ENCODE measurements around the gene KCNK16. TPM values are rescaled to one million over a fixed set of nuclear protein-coding genes. Genes with fewer than 3 reads are reported as not detected.

Gene KCNK16
- total and polyA plus RNA-seq, 10 of the 15 experiments (the other 5 are each of a cell fraction or from before 2014, with no cell fraction given), result not detected

DNA sequence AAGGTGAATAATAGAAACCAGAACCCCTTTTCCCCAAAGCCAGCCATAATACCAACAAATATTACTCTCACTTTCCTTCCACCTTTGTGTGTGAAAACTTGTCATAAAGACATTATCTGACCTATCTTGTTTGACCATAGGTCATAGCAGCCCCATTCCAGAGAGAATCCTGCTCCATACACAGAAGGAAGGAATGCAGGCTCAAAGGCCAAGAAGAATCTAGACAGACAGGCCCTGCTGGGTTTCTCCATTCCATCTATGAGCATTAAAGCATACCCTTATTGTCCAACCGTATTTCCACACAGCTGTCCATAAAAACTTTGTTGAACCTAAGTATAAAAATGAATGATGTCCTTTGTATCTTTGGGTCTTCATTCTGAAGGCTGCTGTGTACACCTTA lies 52.5 kb downstream of the KCNK16 start:
- DNase-seq (ENCODE audit: low read depth, low spot score) (no peak), ATAC-seq (no peak), FAIRE-seq (no peak)
- no peaks in the 10 kb centered on the region for H4K20me1 ChIP-seq (ENCODE audit: control insufficient read depth, insufficient read depth)
- no peak overlapping the region for H2AFZ ChIP-seq (ENCODE audit: control insufficient read depth, low read depth, low read length)
- BruUV-seq (replicated peaks), result no TSS peak
- H3K27me3 ChIP-seq (replicated peaks in 1 of 2; ENCODE audit: control insufficient read depth in 2 of 2, insufficient read depth in 2 of 2, low read length in 1 of 2), result no peaks in the 10 kb centered on the region; a peak in 1 of 4 replicates
- TF ChIP-seq SMAD1 (IDR thresholded peaks at IDR 0.05; ENCODE audit: low read depth, partially characterized antibody) (no peak), CBX3 (IDR thresholded peaks at IDR 0.05; ENCODE audit: borderline replicate concordance, low read depth) (no peak), JUNB (IDR thresholded peaks at IDR 0.05) (no peak), ZSCAN29 (IDR thresholded peaks at IDR 0.05) (no peak), SMAD5 (IDR thresholded peaks at IDR 0.05; ENCODE audit: low read depth) (no peak), NRF1 (conservative IDR thresholded peaks at IDR 0.05; ENCODE audit: low read depth, low read length) (no peak), SIX5 (IDR thresholded peaks at IDR 0.05; ENCODE audit: low read depth, low read length, severe bottlenecking) (no peak), POLR2A (IDR thresholded peaks at IDR 0.05; ENCODE audit: low read depth, low read length) (no peak), ESRRA (IDR thresholded peaks at IDR 0.05; ENCODE audit: low read length) (no peak), MYC (IDR thresholded peaks at IDR 0.05; ENCODE audit: insufficient read depth, insufficient read length, insufficient replicate concordance, low read length, severe bottlenecking) (no peak), TCF7 (IDR thresholded peaks at IDR 0.05; ENCODE audit: borderline replicate concordance) (no peak)
- TF ChIP-seq, protein P1, sequence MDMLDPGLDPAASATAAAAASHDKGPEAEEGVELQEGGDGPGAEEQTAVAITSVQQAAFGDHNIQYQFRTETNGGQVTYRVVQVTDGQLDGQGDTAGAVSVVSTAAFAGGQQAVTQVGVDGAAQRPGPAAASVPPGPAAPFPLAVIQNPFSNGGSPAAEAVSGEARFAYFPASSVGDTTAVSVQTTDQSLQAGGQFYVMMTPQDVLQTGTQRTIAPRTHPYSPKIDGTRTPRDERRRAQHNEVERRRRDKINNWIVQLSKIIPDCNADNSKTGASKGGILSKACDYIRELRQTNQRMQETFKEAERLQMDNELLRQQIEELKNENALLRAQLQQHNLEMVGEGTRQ (IDR thresholded peaks at IDR 0.05; ENCODE audit: borderline replicate concordance, low read depth, low read length), result no peak
- TF ChIP-seq, protein P2, sequence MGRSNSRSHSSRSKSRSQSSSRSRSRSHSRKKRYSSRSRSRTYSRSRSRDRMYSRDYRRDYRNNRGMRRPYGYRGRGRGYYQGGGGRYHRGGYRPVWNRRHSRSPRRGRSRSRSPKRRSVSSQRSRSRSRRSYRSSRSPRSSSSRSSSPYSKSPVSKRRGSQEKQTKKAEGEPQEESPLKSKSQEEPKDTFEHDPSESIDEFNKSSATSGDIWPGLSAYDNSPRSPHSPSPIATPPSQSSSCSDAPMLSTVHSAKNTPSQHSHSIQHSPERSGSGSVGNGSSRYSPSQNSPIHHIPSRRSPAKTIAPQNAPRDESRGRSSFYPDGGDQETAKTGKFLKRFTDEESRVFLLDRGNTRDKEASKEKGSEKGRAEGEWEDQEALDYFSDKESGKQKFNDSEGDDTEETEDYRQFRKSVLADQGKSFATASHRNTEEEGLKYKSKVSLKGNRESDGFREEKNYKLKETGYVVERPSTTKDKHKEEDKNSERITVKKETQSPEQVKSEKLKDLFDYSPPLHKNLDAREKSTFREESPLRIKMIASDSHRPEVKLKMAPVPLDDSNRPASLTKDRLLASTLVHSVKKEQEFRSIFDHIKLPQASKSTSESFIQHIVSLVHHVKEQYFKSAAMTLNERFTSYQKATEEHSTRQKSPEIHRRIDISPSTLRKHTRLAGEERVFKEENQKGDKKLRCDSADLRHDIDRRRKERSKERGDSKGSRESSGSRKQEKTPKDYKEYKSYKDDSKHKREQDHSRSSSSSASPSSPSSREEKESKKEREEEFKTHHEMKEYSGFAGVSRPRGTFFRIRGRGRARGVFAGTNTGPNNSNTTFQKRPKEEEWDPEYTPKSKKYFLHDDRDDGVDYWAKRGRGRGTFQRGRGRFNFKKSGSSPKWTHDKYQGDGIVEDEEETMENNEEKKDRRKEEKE (IDR thresholded peaks at IDR 0.05), result no peak
- TF ChIP-seq, protein P3, sequence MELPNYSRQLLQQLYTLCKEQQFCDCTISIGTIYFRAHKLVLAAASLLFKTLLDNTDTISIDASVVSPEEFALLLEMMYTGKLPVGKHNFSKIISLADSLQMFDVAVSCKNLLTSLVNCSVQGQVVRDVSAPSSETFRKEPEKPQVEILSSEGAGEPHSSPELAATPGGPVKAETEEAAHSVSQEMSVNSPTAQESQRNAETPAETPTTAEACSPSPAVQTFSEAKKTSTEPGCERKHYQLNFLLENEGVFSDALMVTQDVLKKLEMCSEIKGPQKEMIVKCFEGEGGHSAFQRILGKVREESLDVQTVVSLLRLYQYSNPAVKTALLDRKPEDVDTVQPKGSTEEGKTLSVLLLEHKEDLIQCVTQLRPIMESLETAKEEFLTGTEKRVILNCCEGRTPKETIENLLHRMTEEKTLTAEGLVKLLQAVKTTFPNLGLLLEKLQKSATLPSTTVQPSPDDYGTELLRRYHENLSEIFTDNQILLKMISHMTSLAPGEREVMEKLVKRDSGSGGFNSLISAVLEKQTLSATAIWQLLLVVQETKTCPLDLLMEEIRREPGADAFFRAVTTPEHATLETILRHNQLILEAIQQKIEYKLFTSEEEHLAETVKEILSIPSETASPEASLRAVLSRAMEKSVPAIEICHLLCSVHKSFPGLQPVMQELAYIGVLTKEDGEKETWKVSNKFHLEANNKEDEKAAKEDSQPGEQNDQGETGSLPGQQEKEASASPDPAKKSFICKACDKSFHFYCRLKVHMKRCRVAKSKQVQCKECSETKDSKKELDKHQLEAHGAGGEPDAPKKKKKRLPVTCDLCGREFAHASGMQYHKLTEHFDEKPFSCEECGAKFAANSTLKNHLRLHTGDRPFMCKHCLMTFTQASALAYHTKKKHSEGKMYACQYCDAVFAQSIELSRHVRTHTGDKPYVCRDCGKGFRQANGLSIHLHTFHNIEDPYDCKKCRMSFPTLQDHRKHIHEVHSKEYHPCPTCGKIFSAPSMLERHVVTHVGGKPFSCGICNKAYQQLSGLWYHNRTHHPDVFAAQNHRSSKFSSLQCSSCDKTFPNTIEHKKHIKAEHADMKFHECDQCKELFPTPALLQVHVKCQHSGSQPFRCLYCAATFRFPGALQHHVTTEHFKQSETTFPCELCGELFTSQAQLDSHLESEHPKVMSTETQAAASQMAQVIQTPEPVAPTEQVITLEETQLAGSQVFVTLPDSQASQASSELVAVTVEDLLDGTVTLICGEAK (IDR thresholded peaks at IDR 0.05; ENCODE audit: borderline replicate concordance), result no peak
- in situ Hi-C loops (cut with MboI) (no loop called here), intact Hi-C loops (cut with micrococcal nuclease; ENCODE audit: unreplicated experiment) (no loop called here)
- no peak overlapping the region for H3K4me2 ChIP-seq (ENCODE audit: control insufficient read depth, insufficient read depth)
- no peak overlapping the region for H3K27ac ChIP-seq (ENCODE audit: control insufficient read depth, insufficient read depth)
- no peaks in the 10 kb centered on the region for H3K36me3 ChIP-seq (ENCODE audit: control insufficient read depth in 2 of 2, insufficient read depth in 2 of 2, low read length in 1 of 2)
- ChIA-PET RAD21 (ENCODE audit: unreplicated experiment) (no interaction called here), SMC1A (ENCODE audit: uncharacterized antibody, unreplicated experiment) (no interaction called here), CTCF (no interaction called here), POLR2A (no interaction called here)
- no peaks in the 10 kb centered on the region for H3K79me2 ChIP-seq (ENCODE audit: control insufficient read depth, insufficient read depth, low read length)
- H3K9ac ChIP-seq (ENCODE audit: control insufficient read depth, insufficient read depth, low read length), result no peak overlapping the region
- H3K4me1 ChIP-seq (ENCODE audit: control insufficient read depth, insufficient read depth, low read length), result no peaks in the 10 kb centered on the region
- H3K9me3 ChIP-seq (replicated peaks; ENCODE audit: control insufficient read depth, insufficient read depth, low read length), result no peaks in the 10 kb centered on the region
- WGBS (ENCODE audit: insufficient coverage, insufficient replicate concordance, low lambda C conversion rate, missing lambda C conversion rate), result 33% methylated on average over 1 of the region's 1 CpG
- no peak overlapping the region for H3K4me3 ChIP-seq

Measured in GM12878 (cell line).